NCI-H2029 treated with DMSO at 0.1 percent for 48 hours (cell line): ENCODE results near the gene MYH6.
A peak's percentile ranks its signal among the peaks of the same experiment; 100 is the strongest.

ENCODE experiments used
- DNase-seq: peaks from one replicate; lab custom pipeline; 2025; lab: John Stamatoyannopoulos, UW

The MYH6 gene

GRCh38 chr14:23376482-23377197, 31.4 kb downstream of the MYH6 start, which contains the start of gene CMTM5:
Gene CMTM5 (plus strand): TSS chr14:23377046. CDS start chr14:23377252, 206 bp downstream.
- no peak for DNase-seq

- DNase-seq = no peak
Measured at GRCh38 chr14:23375527-23376251, 32.4 kb downstream of the MYH6 start.

DNA sequence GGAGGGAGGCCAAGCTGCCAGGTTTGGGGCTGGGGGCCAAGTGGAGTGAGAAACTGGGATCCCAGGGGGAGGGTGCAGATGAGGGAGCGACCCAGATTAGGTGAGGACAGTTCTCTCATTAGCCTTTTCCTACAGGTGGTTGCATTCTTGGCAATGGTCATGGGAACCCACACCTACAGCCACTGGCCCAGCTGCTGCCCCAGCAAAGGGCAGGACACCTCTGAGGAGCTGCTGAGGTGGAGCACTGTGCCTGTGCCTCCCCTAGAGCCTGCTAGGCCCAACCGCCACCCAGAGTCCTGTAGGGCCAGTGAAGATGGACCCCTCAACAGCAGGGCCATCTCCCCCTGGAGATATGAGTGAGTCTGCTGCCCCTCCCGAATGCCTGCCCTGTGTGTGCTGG, 35.0 kb downstream of the MYH6 start:
- no peak for DNase-seq

DNA sequence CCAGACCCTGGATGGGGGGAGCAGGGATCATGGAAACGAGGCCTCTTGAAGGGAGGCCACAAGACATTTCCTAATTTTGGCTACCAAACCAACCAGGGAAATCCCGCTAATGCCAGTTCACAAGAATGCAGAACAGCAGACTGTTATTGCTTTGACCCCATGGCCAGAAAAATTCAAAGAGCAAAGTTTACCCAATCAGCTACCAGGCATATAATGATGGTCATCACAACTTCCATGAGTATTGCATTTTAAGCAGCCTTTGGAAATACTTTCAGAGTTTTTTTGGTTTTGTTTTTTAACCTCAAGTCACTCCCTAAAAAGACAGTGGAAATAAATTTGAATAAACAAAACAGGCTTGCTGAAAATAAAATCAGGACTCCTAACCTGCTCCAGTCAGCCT, 35.6 kb downstream of the MYH6 start, which contains the start of gene IL25:
Gene IL25, plus strand, starts transcription at position 301 of the 400 bp plus-strand sequence.
- no peak for DNase-seq

GRCh38 chr14:23371865-23372264, 36.2 kb downstream of the MYH6 start:
- no peak for DNase-seq

DNA sequence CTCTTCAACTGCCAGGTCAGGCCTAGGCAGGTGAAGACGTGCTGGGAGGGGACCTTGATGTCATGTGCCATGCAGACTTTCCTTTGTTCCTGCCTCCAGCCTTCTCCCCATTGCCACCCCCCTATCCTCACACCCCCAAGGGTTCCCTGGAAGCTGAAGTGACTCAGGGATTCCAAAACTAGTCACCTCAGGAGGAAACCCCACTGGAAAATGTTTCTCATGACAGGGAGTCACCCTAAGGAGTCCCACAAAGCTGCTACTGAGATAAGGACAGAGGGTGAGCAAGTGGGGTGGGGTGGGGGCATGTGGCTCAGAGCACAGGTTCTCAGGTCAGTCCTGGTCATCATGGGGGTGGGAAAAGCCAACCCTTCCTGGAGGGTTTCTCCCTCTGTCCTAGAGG, 37.9 kb downstream of the MYH6 start:
- no peak for DNase-seq

DNA sequence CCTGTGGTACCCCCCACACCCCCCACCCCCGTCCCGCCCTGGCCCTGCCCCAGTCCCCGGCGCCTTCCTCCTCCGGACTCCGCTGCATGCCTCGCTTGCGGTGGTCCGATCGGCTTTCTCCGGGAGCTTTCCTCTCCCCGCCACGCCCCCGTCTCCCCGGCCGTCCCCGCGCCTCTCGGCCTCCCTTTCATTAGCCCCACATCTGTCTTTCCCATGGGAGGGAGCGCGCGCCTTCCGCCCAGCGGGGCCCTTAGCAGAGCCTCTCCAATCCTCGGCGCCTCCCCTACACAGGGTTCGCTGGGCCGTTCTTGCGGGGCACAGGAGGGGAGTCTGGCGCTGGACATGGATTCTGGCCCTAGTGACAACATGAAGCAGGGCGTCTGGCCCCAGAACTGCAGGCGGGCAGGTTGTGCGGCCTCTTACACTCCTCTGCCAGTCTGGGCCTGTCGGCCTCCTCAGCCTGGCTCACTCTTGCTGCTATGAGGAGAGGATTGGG, 41.6 kb downstream of the MYH6 start:
- DNase-seq = no peak

DNA sequence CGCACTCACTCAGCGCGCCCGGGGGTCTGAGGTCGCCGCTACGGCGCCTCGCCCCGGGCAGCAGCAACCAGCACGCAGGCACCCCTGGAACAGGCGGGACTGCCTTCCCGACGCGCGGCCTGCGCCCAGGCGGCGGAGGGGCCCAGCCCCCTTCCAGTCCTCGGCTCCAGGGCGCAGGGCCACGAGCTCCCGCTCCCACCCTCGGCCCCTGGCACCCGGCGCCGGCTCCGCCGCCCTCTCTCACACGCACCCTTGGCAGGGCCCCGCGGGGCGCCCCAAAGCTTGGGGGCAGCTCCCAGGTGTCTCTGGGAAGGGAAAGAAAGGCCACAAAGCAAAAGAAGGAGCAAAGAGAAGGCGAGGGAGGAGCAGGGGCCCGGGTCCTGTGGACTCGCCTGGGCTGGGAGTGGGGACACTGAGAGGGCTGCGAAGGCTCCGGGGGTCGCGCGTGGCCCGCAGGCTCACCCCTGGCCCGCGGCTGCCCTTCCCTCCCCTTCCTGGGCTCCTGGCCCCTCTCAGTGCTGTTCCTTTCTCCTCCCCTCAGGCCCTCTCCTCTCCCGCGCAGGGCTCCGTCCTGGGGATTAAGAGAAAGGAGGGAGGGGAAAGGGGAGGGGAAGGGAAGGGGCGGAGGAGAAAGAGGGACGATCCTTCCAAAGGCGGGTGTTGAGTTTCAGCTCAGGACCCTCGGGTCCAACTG, 42.2 kb downstream of the MYH6 start:
- no peak for DNase-seq

GRCh38 chr14:23365036-23365731, 42.9 kb downstream of the MYH6 start, which contains the start of gene EFS:
Gene EFS (minus strand): TSS chr14:23365172. CDS start chr14:23365025, 147 bp downstream.
- peak; percentile 39 for DNase-seq

DNA sequence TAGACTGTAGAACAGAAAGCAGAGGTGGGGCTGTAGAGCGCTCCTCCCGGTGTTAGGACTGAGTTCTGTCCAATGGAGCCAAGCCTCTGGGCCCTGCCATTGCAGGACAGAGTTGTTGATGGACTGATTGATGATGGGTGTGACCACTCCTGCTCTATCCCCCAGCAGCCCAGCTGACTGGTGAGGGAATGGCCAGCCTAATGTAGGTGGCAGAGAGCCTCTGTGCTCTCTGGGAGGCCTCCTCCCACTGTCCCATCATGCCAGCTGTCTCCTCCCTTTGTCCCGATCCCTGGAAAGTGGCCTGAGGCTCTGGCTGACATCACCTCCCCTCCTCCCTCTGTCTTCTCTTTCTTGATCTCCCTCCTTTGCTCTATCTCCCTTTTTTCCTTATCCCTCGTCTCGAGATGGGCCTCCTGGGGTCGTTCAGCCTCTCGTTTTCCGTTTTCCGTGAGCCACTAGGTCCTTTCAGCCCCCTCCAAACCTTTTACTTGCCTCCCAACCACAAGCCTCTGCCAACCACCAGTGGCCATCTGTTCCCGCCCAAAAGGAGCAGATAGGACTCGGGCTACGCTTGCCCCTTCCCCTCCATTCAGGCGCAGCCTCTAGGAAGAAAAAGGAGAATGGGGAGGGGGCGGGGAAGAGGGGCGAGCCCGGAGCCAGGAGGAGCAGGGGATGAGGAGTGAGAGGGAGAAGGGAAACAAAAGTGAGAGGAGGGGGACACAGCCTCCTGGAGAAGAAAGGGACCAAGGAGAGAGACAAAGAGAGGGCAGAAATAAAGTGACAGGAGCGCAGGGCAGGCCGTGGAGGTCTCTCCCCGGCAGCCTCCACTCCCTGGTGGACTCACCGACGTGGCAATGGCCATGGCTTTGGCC, 43.7 kb downstream of the MYH6 start:
- no peak for DNase-seq

GRCh38 chr14:23362200-23362599, 45.9 kb downstream of the MYH6 start:
- DNase-seq = no peak

- no peak for DNase-seq
Measured at GRCh38 chr14:23361763-23362162, 46.3 kb downstream of the MYH6 start.

DNA sequence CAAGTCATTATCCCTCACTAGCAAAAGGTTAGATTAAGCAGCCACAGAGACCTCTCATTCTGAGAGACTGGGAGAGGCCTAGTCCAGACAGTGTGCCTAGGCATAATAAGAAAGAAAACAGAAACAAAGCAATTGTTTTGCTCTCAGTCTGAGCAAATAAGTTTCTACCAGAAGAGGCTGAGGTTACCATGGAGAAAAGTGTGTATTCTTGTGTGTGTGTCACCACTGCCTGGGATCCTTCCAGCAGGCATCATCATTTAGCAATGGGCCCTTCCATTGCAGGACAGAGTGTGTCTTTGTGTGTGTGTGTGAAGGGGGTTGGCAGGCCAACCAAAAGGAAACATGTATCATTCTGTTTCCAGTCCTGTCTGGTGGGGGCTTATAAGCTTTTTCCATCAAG, 46.8 kb downstream of the MYH6 start:
- no peak for DNase-seq

- no peak for DNase-seq
Measured at GRCh38 chr14:23360496-23360895, 47.6 kb downstream of the MYH6 start.

- DNase-seq = no peak
Measured at GRCh38 chr14:23359722-23360447, 48.2 kb downstream of the MYH6 start.

GRCh38 chr14:23359167-23359626, 48.9 kb downstream of the MYH6 start:
- no peak for DNase-seq

- DNase-seq = no peak
Measured at GRCh38 chr14:23358553-23359166, 49.4 kb downstream of the MYH6 start.

DNA sequence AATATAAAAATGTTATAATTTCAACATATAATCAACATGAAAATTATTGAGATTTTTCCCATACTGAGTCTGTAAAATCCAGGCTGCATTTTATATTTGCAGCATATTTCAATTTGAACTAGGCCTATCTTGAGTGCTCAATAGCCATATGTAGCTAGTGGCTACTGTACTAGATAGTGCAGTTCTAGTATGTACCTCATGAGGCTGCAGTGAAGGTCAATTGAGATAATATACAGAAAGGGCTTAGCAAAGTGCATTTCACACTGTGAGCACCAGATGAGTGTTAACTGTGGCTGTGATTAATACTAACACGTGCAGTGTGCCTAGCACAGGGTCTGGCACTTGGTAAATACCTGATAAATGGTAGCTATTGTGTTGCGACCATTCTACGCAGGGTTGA, 50.0 kb downstream of the MYH6 start:
- no peak for DNase-seq

DNA sequence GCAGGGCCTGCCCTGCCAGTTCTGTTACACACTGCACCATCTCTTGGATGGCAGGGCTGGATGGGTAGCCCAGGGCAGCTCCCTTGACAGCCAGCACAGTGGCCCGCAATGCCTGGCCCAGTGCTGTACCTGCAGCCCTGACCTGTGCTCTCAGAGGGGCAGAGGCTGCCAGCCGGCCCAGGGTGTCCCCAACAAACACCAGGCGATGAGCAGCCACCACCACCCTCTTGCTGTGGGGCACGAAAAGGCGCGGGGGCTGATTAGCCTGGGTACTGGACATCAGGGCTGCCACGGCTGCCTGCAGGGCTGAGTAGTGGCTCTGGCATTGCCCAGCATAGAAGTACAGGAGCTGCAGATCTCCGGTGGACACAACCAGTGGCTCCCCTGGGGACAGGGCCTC, 50.8 kb downstream of the MYH6 start:
- DNase-seq = no peak

DNA sequence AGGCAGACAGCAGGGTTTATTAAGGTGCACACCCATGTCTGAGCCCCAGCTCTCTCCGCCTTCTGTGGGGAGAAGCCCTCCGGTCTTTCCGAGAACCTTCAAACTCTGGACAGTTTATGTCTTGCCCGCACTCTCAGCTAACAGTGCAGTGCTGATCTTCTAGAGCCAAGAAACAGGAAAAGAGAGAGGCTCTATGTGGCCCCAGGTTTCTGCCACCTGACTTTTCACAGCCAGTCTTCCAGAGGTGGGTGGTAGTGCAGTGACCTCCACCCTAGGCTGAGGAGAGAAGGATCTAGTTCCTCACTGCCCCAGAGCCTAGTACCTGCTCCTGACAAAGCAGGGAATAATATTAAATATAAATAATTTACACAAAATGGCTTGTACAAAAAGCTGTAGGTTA, 51.4 kb downstream of the MYH6 start:
- DNase-seq = no peak
